ENCODE data around the gene HDAC4. TPM values are rescaled to one million over a fixed set of nuclear protein-coding genes. Genes with fewer than 3 reads are reported as not detected.
A peak's percentile ranks its signal among the peaks of the same experiment; 100 is the strongest.

The HDAC4 gene
- total RNA-seq, 6 donors from 2014 or later = 16.1 to 108 (median 45.0) TPM

DNA sequence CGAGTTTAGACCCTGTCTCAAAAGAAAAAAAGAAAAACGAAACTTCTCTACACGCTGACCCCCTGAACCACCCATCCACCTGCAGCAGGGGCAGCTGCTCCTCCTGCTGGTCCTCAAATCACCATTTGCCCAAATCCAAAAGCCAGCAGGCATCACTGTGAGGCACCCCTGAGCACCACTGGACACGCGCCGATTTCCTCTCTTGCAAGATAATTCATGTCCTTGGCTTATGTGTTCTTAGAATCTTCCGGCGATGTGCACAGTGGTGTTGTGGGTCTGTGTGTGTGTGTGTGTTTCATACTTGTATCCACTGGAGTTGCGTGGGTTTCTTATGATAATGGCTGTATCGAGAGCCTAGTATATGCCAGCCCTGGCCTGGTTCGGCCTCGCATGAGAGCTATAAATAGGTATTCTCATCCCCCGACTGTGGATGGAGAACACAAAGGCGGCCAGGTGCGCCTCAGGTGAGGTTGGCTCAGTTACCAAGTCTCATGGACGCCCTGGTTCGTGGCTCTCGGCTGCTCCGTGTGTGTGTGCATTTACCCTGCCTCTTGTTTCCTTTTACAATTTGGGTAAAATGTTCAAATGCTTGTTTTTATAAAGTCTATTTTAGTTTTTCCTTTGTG, 235.5 kb downstream of the HDAC4 start:
- peaks cover 0 to 14% (median 9%) of the 10 kb centered on the region in 4 donors for H3K4me1 ChIP-seq
- H3K27ac ChIP-seq = no peak overlapping the region
- no peaks in the 10 kb centered on the region for H3K9me3 ChIP-seq
- H3K27me3 ChIP-seq = no peaks in the 10 kb centered on the region
- WGBS, 2 donors = 97 to 98% methylated on average over 19 of the region's 19 CpGs
- no peak overlapping the region for H3K4me3 ChIP-seq
- no peak for TF ChIP-seq POLR2A (IDR thresholded peaks at IDR 0.05)
- TF ChIP-seq, protein P1, sequence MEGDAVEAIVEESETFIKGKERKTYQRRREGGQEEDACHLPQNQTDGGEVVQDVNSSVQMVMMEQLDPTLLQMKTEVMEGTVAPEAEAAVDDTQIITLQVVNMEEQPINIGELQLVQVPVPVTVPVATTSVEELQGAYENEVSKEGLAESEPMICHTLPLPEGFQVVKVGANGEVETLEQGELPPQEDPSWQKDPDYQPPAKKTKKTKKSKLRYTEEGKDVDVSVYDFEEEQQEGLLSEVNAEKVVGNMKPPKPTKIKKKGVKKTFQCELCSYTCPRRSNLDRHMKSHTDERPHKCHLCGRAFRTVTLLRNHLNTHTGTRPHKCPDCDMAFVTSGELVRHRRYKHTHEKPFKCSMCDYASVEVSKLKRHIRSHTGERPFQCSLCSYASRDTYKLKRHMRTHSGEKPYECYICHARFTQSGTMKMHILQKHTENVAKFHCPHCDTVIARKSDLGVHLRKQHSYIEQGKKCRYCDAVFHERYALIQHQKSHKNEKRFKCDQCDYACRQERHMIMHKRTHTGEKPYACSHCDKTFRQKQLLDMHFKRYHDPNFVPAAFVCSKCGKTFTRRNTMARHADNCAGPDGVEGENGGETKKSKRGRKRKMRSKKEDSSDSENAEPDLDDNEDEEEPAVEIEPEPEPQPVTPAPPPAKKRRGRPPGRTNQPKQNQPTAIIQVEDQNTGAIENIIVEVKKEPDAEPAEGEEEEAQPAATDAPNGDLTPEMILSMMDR (IDR thresholded peaks at IDR 0.05) = no peak
- no peak for TF ChIP-seq POLR2AphosphoS5 (IDR thresholded peaks at IDR 0.05)
- no peak for TF ChIP-seq EP300 (IDR thresholded peaks at IDR 0.05)
- H3K36me3 ChIP-seq = peaks cover 6 to 44% (median 21%) of the 10 kb centered on the region in 4 donors
- DNase-seq (peak in 1 of 2 donors; percentile 16), ATAC-seq (ENCODE audit: low FRiP score in 2 of 2) (no peak)

DNA sequence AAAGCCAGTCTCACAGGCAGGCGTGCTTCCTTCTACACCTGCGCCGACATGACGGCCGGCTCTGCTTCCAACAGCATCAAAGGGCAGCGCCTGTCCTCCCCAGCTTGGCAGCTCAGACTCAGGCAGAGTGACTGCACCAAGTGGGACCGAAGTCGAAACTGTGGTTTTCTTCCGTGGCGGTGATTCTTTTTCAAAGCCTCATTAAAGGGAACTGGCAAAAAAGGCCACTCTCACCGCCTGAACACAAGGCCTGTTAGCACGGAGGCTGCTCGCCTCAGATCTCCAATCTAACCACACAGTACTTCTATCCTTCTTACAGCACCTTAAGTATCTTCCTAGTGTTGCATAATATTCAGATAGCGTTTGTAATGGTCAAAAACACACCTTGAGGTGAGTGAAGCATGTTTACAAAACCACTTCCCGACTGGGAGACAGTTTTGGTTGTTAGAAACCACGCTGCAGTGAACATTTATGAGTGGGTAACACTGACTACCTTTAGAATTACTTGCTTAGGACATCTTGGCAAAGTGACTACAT, 236.4 kb downstream of the HDAC4 start:
- DNase-seq = peak in 1 of 2 donors; percentile 64
- Histone ChIP-seq H3K4me3 (no peak overlapping the region), H3K36me3 (peaks cover 6 to 48% (median 22%) of the 10 kb centered on the region in 4 donors), H3K4me1 (peaks cover 0 to 14% (median 9%) of the 10 kb centered on the region in 4 donors), H3K27ac (peak overlapping the region in 2 of 4 donors; percentile 33 to 49), H3K27me3 (no peaks in the 10 kb centered on the region), H3K9me3 (no peaks in the 10 kb centered on the region)
- 58 to 71% methylated on average over 16 of the region's 16 CpGs for WGBS, 2 donors
- TF ChIP-seq POLR2A (IDR thresholded peaks at IDR 0.05) (peak in 1 of 4 donors; percentile 20), POLR2AphosphoS5 (IDR thresholded peaks at IDR 0.05) (peak; percentile 22 to 47), EP300 (IDR thresholded peaks at IDR 0.05) (peak in 1 of 4 donors; percentile 44)
- TF ChIP-seq, protein P1 (IDR thresholded peaks at IDR 0.05) = no peak
- peak; percentile 41 to 78 for ATAC-seq (ENCODE audit: low FRiP score in 2 of 2)

DNA sequence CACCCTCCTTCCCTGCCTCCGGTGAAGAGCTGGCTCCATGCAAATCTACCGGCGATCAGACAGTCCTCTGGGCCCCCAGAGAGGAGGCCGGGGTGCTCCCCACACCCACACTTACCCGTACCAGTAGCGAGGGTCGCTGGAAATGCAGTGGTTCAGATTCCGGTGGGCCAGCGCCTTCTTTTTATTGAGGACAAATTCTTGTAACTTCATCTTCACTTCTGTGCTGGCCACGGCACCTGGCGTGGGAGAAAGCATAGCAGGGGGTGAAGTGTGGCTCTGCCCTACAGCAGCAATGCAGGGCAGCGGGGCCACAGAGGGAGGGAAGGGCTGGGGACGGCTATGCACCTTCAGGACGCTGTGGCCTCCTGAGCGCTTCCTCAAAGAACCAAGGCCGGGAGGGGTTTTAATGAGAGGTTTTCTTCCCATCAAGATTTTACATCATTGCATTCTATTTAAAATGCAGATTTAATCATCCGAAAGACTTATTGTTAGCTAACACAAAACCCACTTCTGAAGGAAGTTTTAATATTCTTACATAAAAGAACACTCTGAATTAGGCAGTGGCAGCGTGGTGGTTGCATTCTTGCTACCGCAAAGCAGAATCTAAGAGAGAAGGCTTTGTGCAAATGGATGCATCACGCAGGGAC, 237.0 kb downstream of the HDAC4 start:
- 90 to 92% methylated on average over 17 to 20 of the region's 20 CpGs for WGBS, 2 donors
- Histone ChIP-seq H3K36me3 (peaks cover 6 to 44% (median 21%) of the 10 kb centered on the region in 4 donors), H3K27ac (peak overlapping the region in 2 of 4 donors; percentile 33 to 49)

DNA sequence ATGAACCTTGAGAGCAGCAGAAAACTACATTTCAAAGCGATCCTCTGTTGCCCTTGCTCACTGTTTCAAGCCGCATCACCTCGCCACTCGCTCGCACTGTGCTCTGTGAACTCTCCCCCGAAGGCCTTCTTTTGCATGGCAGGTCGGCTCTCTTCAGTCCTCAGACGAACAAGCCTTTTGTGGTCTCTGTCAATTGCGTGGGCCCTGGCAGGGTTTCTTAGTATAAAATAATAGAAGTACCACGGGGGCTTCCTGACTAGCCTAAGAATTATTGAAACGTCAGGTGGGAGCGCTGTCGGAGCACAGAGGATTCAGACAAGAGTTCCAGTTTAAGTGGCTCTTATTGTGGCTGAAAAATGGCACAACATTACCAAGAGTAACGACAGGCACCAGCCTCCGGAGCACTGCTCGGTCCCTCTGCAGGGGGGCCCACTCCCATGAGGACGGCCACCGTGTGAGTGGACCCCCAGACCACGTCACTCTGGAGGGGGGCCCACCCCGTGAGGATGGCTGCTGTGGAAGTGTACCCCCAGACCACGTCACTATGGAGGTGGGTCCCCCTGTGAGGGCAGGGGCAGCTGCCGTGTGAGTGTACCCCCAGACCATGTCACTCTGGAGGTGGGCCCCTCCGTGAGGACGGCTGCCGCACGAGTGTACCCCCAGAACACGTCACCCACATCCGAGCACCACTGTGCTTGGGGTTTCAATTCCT, 237.7 kb downstream of the HDAC4 start:
- TF ChIP-seq POLR2AphosphoS5 (IDR thresholded peaks at IDR 0.05) (no peak), POLR2A (IDR thresholded peaks at IDR 0.05) (no peak), EP300 (IDR thresholded peaks at IDR 0.05) (no peak)
- TF ChIP-seq, protein P1 (IDR thresholded peaks at IDR 0.05) = no peak
- H3K4me3 ChIP-seq = no peak overlapping the region
- WGBS, 2 donors = 94 to 97% methylated on average over 22 to 24 of the region's 28 CpGs
- no peaks in the 10 kb centered on the region for H3K9me3 ChIP-seq
- H3K27ac ChIP-seq = no peak overlapping the region
- H3K36me3 ChIP-seq = peaks cover 6 to 39% (median 21%) of the 10 kb centered on the region in 4 donors
- no peak for DNase-seq
- ATAC-seq (ENCODE audit: low FRiP score in 2 of 2) = no peak
- H3K4me1 ChIP-seq = peaks cover 0 to 14% (median 9%) of the 10 kb centered on the region in 4 donors
- H3K27me3 ChIP-seq = no peaks in the 10 kb centered on the region

More for the DNA sequence above, 237.0 kb downstream of the HDAC4 start:
- TF ChIP-seq POLR2A (IDR thresholded peaks at IDR 0.05) (no peak), POLR2AphosphoS5 (IDR thresholded peaks at IDR 0.05) (no peak), EP300 (IDR thresholded peaks at IDR 0.05) (no peak)
- TF ChIP-seq, protein P1 (IDR thresholded peaks at IDR 0.05) = no peak
- Histone ChIP-seq H3K27me3 (no peaks in the 10 kb centered on the region), H3K4me3 (no peak overlapping the region), H3K4me1 (peaks cover 0 to 14% (median 9%) of the 10 kb centered on the region in 4 donors), H3K9me3 (no peaks in the 10 kb centered on the region)
- no peak for ATAC-seq (ENCODE audit: low FRiP score in 2 of 2)
- peak in 1 of 2 donors; percentile 18 for DNase-seq
